ENCODE measurements around the gene AKT1S1.

DNA sequence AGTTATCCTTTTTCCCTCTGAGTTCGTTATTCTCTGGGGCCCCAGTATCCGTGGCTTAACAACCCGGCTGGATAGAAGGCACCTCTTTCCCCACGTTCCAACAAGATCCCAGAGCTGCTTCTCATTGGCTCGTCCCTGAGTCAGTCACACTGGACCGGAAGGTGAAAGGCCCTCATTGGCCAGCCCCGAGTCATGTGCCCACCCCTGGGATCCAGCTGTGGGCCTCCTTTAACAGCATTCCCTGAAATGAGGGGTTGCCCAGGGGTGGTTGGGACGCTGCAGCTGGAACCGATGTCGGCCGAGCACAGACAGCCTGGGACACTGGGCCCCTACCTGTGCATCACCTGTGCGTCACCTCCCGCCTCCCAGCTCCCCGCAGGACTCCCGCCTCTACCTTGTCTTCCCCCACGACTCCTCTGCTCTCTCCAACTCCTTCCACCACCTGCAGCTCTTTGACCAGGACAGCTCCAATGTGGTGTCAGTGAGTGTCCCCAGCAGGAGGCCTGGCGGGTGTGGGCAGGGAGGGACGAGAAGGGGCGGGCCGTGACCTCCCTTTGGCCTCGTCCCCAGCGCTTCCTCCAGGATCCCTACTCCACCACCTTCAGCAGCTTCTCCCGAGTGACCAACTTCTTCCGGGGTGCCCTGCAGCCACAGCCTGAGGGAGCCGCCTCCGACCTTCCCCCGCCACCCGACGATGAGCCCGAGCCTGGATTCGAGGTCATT lies 4.7 kb upstream of the AKT1S1 start:
- no peak for TF ChIP-seq POLR2A (IDR thresholded peaks at IDR 0.05)
- TF ChIP-seq, protein P1, sequence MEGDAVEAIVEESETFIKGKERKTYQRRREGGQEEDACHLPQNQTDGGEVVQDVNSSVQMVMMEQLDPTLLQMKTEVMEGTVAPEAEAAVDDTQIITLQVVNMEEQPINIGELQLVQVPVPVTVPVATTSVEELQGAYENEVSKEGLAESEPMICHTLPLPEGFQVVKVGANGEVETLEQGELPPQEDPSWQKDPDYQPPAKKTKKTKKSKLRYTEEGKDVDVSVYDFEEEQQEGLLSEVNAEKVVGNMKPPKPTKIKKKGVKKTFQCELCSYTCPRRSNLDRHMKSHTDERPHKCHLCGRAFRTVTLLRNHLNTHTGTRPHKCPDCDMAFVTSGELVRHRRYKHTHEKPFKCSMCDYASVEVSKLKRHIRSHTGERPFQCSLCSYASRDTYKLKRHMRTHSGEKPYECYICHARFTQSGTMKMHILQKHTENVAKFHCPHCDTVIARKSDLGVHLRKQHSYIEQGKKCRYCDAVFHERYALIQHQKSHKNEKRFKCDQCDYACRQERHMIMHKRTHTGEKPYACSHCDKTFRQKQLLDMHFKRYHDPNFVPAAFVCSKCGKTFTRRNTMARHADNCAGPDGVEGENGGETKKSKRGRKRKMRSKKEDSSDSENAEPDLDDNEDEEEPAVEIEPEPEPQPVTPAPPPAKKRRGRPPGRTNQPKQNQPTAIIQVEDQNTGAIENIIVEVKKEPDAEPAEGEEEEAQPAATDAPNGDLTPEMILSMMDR (IDR thresholded peaks at IDR 0.05) = no peak
